NCI-H226 (cell line): ENCODE data around the gene PTBP3.
"Not testable (repeated sequence)": the region's sequence is repeated elsewhere in the genome, so short reads cannot be mapped to it uniquely, and the experiment has no call there.

Experiments used
- DNase-seq: peaks from one replicate; pipeline ENCODE4 v3.0.0-alpha.2; 2015

The PTBP3 gene

DNA sequence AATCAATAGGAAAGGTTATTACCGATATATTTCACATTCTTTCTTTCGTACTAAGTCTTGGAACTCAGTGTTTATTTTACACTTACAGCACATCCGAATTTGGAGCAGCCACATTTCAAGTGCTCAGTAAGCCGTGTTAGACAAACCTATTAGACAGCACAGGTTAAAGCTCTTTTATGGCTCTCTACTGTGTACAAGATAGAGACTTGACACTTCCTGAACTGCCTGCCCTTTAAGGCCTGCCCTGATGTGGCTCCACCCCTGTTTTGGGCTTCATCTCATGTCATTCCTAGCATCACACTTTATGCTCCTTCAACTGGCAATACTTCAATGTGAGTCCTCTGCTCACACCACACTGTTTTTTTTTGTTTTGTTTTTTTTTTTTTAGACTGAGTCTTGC, 134.8 kb downstream of the PTBP3 start:
- no peak for DNase-seq

DNA sequence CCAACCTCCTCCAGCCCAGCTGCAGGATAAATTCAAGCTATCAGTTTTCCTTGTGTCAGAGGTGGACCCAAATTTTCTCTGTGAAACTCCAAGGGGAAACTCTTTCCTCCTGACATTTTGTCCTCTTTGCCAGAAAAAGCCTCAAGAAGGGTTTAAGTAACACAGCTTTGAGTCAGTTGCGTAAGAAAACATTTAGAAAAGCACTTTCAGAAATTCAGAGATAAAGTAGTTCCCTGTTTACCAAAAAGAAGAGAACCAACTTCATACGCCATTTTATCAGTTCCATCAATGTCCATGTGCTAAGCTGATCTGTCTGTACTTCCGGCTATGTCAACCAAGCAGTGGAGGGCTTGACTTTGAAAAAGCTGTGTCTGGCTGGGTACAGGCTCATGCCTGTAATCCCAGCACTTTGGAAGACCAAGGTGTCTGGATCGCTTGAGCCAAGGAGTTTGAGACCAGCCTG, 138.4 kb downstream of the PTBP3 start:
- no peak for DNase-seq

DNA sequence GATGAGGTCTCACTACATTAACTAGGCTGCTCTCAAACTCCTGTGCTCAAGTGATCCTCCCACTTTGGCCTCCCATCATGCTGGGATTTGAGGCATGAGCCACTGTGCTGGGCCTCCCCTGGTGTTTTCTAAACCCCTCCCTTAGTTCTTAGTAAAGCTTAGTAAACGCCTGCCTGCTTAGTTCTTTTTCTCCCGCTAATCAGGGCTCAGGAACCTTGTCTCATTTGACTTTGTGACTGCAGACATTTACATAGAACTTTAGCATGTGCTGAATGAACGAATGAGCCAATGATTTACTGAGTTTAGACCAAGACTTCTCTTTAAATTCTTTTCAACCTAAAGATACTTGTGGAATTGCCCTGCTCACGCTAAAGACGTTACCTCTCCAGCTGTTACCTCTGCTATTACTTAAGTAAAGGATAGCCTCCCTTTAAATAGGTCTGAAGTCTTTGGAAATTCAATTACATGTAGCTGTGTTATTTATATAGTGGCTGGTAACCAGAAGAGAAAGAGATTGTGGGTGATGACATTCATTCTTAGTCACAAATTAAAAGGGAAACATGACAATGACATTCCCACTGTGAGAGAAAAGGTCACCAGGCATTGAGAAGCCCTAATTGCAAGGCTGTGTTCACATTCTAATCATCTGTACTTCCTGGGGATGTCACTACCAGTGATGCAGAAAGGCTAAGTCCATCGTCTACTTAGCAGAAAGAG, 139.7 kb downstream of the PTBP3 start:
- DNase-seq, result no peak

DNA sequence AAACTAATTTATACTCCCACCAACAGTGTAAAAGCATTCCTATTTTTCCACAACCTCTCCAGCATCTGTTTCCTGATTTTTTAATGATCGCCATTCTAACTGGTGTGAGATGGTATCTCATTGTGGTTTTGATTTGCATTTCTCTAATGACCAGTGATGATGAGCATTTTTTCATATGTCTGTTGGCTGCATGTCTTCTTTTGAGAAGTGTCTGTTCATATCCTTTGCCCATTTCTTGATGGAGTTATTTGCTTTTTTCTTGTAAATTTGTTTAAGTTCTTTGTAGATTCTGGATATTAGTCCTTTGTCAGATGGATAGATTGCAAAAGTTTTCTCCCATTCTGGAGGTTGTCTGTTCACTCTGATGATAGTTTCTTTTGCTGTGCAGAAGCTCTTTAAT, 143.1 kb downstream of the PTBP3 start:
- DNase-seq, result not testable (repeated sequence)

DNA sequence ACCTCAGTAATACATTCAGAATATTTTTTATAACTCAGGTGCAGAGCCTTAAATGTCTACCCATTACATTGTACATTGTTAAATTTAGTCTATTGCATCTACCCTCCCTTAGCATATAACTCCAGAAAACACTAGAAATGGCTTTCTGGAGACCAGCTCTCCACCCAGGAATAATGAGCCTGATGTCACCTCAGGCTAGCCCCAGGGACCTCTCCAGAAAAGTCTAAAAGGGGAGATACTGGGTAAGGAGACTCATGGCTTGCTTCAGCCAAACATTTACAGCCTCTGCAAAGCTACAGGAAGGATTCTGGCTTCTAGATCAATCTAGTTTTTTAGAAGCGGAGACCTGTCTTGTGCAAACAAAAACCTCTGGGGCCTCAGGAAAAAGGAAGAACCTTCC, 144.5 kb downstream of the PTBP3 start:
- no peak for DNase-seq

DNA sequence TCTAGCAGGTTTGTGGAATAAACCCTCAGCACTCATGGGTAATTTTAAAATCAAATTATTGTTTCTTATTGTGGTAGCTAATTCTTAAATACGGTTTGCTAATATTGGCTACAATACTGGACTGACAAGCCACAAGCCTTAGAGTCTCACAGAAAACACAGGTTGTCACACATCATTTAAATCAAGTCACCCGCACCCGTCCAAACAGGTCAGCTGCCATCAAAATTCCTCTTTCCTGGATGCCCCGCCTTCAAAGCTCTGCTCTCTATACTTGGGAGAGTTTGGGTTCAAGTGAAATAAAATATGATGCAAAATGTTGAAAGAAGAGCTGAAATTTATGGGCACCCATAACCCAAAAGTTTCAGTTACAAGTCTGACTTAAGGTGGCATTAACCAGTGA, 146.0 kb downstream of the PTBP3 start:
- DNase-seq, result no peak

DNA sequence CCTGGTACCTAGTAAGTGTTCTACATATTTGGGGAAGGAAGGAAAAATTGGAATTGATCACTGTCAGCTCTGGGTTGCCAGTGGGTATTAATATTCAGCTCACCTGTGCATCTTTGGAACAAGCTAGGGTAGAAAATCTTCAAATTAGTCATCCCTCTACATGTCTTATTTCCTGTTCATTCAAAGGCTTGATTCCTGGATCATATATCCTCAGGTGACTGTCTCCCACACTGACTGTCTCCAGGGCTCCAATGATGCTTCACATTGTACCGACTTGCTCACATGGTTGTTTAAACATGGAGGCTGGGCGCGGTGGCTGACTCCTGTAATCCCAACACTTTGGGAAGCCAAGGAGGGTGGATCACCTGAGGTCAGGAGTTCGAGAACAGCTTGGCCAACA, 146.7 kb downstream of the PTBP3 start:
- DNase-seq, result no peak

DNA sequence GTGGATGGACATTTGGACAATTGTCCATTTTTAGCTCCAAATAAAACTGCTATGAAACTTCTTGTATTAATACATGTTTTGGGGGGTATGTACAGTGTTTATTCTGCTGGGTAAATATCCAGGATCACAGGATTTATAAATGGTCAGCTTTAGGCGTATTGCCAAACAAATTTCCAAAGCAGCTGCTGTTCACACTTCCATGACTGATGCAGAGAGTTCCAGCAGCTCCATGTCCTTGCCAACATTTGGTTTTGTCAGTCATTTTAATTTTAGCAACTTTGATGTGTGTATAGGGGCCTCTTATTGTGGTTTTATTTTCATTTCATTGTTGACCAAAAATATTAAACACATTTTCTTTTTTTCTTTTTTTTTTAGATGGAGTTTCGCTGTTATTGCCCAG, 148.5 kb downstream of the PTBP3 start:
- DNase-seq, result no peak

DNA sequence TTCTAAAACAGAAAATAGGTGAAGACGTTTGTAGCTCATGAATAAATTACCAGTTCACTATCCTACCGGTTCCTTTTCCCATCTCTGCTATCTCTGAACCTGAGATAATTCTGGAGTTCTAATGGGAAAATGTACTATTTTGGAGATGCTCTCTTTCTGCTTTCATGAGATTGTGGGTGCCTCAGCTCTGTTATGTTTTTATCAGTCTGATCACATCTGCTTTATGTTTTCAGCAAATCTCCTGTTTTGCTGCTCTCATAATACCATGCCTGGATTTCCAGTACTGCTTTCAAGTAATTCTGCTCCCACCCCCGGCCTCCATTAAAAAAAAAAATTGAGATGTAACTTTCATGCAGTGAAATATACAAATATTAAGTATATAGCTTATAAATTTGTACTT, 149.2 kb downstream of the PTBP3 start:
- no peak for DNase-seq

DNA sequence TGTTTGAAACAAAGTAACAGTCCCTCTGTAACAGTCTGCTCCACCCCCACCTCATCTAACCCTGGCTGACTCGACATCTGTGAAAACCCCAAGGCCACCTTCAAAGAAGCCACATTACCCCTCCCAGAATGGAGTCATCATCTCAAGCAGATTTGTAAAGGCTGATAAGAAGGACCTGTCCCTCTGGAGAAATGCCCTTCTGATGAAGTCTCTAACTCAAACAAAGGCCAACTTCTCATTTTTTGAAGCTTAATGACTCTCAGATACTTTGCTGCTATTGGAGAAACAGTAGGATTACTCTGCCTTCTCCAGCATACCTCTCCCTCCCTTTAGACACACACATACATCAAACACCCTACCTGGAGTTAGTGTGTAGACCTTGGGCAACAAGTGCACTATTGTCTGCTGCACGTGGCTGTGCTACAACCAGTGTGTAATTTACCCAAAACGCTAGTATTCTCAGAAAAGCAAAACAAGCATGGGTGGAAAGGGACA, 153.0 kb downstream of the PTBP3 start:
- DNase-seq, result no peak

DNA sequence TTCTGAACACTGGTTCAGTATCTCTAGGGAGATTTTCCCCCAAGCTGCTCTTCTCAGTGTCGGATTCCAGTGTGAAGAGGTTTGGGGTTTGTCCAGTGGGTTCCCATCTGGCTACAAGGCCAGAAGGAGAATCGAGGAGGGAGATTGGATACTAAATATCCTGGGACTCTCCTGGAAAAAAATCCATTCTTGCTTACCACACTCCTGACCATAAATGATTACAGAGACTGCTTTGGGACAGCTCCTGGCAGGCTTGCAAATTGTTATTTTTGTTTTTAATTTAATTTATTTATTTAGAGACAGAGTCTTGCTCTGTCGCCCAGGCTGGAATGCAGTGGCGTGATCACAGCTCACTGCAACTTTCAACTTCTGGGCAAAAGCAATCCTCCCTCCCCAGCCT, 153.6 kb downstream of the PTBP3 start:
- DNase-seq, result no peak

DNA sequence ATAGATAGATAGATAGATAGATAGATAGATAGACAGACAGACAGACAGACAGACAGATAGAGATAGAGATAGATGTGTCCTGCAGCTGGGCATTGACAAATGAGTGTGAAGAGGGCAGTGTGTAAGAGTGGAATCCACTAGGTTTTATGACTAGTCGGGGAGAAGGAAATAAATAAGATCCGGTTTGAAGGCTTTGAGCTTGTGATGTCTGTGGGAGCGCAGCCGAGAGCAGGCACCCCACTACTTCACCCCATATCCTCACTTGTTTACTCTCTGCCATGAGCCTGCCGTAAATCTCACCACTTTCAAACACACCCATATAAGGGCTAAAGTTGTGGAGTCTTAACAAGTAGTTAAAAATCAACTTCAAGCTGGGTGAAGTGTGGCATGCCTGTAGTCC, 156.9 kb downstream of the PTBP3 start:
- DNase-seq, result no peak

DNA sequence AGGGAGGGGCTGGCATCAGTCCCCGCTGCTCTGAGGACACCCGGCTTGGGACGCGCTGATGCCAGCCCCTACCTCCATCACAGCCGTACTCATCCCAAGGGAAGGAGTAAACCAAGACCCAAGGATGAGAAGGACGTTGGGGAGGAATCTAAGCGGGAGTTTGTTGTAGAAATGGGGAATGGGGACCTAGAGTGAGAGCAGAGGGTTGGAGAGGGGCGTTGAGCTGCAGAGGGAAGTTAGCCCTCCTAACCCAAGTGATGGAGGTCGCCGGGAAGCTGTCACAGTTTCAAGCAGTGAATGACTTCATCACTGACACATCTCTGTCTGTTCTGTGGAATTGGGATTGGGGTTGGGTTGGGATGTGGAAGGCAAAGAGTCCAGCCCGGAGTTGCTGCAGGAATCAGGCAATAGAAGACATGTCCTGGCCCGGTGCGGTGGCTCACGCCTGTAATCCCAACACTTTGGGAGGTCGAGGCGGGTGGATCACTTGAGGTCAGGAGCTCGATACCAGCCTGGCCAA, 157.6 kb downstream of the PTBP3 start:
- no peak for DNase-seq

DNA sequence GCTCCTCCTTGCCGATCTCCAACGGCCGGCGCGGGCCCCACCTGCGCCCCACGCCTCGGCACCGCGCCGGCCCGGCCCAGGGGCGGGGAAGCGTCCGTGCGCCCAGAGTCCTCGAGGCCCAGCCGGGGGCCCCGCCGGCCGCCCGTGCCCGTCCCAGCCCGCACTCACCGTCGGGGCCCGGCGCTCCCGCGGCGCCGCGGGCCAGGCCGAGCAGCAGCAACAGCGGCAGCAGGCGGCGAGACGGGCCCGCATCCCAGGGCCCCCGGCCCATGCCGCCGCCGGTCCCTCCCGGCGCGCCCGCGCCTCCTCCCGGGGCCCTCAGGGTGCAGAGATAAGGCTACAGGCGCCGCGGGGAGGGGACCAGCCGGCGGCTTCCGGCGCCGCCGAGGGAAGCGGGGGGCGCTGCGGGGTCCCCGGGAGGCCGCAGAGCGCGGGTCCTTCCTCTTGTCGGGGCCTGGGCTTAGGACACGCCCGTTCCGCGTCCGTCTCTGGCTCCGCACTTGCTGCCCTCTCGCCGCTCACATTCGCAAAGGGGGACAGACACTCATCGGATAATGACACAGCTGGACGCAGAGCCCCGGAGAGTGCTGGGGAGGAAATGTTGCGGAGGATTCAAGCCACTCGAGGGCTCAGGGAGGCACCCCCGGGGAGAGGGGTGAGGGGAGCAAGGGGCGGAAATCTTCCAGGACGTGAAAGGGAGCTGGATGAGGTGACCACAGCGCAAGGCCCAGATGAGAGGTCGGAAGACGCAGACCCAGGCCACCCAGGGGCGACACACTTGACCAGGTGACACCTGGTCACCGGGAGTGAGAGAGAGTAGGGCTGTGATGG, 158.2 kb downstream of the PTBP3 start, which contains the start of gene SUSD1:
SUSD1 (minus strand) TSS at position 333 of the 831 bp plus-strand sequence; CDS start at position 271, 62 bp downstream.
- DNase-seq, result no peak

DNA sequence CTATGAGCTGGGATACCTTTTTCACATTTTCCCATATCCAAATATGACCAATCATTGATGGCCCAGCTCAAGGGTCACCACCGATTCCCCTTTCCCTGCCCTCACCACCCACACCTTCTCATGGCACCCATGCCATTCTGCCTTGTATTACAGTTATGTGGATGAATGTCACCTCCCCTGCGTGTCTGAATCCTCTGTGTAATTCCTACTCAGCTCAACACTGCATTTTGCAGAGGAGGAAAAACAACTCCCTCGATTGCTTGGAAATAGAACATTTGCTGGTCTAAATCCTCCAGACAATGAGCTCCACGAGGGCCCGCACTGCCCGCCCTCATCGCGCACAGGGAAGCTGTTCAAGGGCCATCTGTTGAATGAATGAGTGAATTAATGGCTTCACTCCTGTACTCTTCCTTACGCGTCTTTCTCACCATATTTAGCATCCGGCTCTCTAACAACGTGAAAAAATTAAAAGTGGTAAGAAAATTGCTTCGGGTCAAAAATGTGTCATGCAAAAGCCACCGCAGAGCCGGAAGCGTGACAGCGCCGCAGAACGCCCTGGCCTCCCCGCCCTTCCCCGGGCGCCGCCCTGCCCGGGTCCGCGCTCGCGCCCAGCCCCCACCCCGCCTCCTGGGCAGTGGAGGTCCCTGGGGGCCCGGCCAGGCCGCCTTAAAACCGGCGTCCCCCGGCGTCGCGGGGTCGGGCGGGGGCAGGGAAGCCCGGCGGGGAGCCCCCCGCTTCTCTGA, 159.0 kb downstream of the PTBP3 start:
- no peak for DNase-seq

DNA sequence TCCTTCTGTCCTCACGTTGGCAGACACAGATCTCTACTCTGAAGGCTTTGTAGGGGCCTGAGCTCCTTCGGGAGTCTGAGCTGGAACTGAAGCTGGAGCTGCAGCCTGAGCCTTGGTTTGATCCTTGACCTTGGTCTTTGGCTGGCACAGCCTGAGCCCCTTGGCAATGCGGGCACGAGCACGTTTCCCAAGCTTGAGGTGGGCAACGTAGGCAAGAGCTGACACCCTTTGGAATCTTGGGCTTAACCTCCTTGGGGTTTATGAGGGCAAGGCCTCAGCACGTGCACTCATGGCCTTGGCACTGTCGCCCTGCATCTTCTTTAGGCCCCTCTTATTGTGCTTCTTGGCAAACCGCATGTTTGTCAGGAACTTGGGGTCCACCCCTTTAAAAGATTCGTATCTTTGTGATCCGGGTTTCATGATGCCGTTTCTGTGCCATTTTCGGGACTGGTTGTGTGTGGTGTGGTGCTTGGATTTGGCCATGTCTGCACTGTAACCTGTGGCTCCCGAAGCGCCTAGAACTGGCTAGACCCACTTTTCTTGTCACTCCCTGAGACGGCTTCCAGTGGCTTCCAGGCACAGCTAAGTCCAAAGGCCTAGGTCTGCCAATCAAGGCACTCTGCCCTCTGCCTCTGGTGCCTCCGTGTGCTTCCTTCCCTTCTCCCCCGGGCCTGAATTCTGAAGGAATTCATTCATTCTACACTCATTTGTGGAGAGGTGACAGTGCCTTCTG, 159.8 kb downstream of the PTBP3 start:
- DNase-seq, result no peak

DNA sequence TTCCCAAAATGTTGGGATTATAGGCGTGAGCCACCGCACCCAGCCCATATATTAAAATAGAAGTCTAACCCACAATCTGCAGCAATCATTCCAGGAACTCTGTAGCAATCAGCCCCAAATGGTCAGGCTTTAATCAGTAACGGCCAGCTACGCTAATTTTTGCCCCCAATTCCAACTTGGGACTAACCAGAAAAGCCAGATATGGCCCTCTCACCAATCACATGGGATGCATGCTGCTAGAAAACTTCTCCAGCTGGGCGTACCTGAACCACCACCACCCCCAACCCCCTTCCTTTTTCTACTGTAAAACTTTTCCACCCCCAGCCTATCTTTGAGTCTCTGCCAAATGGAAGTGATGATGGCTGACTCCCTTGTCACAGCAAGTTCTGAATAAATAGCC, 162.5 kb downstream of the PTBP3 start:
- DNase-seq, result no peak

DNA sequence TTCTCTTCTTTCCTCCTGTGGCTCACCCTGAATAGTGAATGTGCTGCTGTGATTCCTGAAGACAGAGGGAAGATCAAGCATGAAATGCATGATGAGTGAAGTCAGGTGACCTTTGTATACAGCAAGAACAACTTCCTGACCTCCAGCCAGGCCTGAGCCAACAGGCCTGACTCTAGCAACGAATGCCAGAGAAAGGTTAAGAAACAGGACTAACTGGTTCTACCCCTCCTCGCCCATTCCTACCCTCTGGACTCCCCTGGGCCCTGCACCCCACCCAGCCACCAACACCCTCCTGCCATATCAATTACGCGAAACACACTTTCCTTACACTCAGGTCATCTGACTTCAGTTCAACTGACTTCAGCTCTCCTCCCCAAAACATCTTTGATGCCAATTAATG, 163.2 kb downstream of the PTBP3 start:
- no peak for DNase-seq

DNA sequence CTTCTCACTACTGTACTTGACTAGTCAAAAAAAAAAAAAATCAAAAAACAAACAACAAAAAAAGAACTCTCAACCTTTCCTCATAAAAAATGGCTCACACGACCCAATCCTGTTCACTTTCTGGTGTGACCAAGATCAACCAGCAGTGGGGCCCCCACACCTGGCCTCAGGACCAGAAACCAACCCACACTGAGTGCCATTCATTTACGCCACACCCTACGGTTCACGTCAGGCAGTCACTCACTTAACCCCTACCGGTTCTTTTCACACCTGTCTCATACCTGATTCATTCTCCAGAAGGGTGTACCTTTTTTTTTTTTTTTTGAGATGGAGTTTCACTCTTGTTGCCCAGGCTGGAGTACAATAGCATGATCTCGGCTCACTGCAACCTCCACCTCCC, 164.1 kb downstream of the PTBP3 start:
- DNase-seq, result no peak

DNA sequence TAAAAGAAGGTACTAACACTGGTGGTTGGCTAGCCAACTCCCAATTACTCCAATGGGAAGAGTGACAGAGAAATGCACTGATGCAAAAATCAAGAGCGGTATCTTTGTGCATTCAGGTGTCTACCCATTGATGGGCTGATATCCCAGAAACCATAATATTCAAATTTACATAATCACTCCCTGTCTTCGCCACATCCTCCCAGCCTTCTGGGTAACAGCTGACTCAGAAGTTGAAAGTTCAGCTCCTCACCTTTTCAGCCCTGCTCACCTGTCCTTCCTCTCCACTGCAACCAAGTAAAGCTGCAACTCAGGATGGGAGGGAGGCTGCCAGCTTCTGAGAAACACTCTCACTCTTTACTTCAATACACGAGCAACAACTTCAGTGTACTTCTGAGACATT, 165.2 kb downstream of the PTBP3 start:
- no peak for DNase-seq
